Adipose tissue (tissue), 3 donors: ENCODE results near the gene ARL5C. TPM values are rescaled to one million over a fixed set of nuclear protein-coding genes. Genes with fewer than 3 reads are reported as not detected.

Experiments
- H3K27ac ChIP-seq: one replicate; pipeline ENCODE4 v1.5.1; 2013; ENCODE audit warnings: low read depth, low read length
- WGBS, 3 donors: extraction: QIAGEN DNeasy Blood & Tissue Kit; methylation state at CpG; one replicate each; pipeline ENCODE4 v1.1.7; 2013; 5-methylcytosine and 5-hydroxymethylcytosine counted together
- polyA plus RNA-seq, 3 donors: library from polyadenylated mRNA; stranded (reverse); fragments of 200-250 nt; gene quantifications; one replicate each; pipeline ENCODE4 v1.2.3, GENCODE V29; 2013
- donor health status: healthy with polysubstance abuse.
- donor health status: Bipolar disorder and iron deficiency.
- donor health status: healthy.

Gene ARL5C
- polyA plus RNA-seq, 3 donors: 0.07 TPM; not detected in 2

DNA sequence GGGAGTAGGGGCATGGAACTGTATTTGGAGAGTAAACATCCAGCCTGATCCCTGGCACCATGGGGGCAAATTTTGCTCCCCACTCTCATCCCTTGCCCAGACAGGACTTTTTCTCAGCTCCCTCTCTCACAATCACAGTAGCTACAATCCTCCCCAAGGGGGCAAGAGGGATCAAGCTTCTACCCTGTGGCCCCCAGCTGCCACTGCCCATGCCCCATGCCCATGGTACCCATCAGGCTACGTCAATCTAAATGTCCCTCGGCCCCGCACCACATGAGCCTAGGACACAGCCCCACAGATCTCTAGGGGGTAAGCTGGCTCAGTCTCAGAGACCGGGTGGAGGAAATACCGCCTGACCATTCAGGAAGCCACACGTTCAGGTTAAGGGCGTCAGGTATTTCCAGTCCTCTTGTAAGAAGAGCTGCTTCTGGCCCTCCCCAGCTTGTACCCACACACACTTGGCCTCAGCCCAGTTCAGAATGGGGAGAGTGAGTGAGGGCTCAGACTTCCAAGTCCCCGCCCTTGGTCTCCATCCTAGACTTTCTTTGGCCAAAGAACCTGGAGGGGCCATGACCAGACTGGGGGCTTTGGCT lies 29.7 kb upstream of the ARL5C start:
- WGBS, 3 donors: 42 to 70% (median 48%) methylated on average over 8 of the region's 8 CpGs
- H3K27ac ChIP-seq: no peak overlapping the region

DNA sequence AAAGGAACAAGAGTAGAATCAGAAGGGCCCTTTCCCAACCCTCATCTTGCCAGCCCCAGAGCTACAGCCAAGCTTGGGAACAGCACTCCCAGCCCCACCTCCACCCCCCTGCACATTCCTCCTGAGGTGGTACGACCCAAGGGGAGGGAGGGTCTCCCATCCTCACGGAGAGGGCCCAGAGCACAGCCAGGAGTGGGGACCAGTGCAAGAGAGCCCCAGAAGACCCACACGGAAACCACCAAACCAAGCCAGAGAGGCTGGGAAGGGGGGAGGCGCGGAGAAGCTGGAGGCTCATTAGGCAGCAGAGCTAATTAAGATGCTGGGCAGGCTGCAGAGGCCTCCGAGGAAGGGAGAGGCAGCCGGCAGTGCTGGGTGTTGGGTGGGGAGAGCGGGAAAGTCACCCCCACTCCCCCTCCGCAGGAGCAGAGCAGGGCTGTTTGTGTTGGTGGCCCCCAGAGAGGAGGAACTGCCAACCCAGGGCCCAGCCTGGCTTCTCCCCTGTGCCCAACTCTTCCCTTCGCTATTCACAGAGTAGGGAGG lies 29.1 kb upstream of the ARL5C start:
- WGBS, 3 donors: 70 to 81% (median 72%) methylated on average over 10 of the region's 10 CpGs
- no peak overlapping the region for H3K27ac ChIP-seq

DNA sequence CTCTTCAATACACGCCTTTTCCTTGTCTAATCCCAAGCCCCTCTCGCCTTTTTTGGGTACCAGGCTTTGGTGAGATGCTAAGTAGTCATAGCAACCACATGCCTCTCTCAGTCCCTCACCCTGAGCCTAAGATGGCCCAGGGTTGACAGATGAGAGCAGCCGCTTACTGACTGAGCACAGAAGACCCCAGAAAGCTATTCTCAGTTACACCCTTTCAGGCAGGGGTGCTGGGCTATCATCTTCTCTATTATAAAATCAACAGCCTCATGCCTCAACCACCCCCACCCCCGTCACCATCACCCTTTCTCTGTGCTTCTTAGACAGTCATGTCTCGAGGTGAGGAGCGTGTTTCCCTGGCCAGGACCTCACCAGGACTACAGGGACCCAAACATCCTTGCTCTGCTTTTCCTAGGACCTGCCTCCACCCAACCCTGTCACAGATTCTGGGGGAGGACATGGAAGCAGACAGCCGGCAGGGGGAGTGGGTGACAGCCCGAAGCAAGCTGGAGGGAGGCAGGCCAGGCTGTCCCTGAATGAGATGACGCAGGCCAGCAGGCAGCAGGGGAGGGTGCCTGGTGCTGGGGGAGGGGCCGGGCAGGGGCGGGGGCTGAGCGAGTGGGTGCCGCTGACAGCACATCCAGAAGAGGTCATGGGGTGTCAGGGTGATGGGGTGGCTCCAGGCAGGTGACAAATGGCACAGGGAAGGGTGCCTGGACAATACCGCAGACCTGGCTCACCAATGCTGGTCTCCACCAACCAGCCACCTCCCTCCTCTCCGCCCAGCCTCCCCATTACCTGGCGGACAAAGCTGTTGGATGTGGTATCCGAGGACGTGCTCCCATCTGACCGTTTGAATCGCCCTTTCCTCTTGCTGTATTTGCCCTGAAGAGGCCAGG lies 28.4 kb upstream of the ARL5C start:
- no peak overlapping the region for H3K27ac ChIP-seq
- 69 to 74% (median 73%) methylated on average over 20 of the region's 20 CpGs for WGBS, 3 donors

DNA sequence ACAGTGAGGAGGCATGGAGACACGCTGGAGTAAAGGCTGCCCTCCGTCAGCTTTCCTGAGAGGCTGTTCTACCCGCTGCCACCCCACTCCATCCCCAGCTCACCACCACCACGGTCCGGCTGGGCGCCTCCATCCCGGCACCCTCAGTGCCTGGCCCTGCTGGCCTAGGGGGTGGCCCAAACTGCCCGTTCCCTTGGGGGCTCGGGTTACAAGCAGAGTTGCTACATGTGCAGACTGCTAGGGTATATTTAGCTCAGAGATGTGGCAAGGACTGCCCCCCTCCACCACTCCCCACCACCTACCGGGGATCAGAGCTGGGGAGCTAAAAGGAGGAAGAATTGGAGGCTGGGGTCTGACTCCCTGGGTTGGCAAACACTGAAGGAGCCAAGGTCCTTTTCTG lies 27.4 kb upstream of the ARL5C start:
- no peak overlapping the region for H3K27ac ChIP-seq
- WGBS, 3 donors: 68 to 85% (median 84%) methylated on average over 10 of the region's 10 CpGs

DNA sequence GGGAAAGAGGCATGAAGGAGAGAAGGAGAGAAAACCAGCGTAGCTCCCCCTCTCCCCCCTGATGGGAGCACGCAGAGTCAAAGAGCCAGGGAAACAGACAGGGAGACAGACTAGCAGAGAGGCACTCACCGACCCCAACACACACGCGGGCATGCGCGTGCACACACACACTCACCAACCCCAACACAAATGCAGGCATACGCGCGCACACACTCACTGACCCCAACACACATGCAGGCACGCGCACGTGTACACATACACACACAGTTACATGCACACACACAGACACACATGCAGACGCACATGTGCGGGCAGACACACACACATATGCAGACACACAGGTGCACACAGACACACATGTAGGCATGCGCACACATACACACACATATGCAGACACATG lies 26.9 kb upstream of the ARL5C start:
- no peak overlapping the region for H3K27ac ChIP-seq
- WGBS, 3 donors: 94 to 97% (median 97%) methylated on average over 15 to 16 of the region's 16 CpGs

DNA sequence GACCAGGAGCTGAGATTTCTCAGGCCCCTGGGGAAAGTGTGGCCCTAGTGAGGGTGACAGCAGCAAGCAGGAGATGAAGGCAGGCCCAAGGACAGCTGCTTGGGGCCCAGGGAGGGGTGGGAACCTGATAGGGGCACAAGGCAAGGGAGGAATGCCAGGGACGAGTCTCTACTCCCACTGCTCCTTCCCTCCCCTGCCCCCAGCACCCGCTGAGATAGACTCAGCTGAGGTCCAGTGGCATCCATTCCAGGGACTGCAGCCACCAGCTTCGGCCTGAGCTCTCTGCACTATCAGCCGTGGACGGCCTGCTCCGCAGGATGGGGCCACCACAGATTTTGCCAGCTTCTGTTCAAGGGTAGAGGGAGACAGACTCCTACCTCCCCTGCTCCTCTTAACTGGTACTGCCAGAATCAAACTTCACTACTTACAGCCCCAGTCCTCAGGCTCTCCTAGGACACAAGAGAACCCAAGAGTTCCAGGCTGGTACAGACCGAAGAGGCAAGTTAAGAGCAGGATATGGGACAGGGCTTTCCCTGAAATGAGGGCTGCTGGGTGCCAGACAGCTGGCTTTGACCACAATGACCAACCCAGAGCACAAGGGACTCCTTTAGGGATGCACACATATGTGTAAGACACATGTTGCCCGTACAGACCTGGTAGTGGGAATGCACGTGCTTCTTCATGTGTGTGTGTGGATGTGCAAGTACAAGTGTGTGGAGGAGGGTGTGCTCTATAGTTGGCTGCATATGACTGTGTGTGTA lies 26.0 kb upstream of the ARL5C start:
- WGBS, 3 donors: 91 to 94% (median 92%) methylated on average over 8 to 9 of the region's 9 CpGs
- no peak overlapping the region for H3K27ac ChIP-seq

DNA sequence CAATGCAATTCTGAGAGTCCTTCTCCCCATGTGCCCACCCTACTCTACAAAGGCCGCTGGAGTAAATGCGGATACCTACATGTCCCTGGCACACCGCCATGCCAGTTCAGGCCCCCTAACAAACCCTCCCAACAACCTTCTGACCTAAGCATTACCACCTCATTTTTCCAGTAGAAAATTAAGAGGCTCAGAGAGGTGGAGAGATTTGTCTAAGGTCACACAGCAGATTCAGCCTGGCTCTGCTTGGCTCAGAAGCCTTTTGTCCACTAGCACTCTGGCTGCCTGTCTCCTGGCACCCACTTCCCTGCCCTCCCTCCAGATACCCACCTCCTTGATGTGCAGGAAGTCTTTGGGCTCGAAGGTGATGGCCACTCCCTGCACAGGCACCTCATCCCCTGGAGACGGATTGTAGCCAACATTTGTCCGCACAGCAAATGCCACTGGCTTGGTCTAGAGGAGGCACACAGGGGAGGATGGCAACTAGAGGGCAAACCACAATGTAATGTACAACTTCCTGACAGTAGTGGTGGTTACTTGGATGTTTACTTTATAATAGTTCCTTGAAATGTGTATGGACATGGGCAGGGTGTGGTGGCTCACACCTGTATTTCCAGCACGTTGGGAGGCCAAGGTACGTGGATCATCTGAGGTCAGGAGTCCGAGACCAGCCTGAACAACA lies 21.3 kb upstream of the ARL5C start:
- H3K27ac ChIP-seq: no peak overlapping the region
- WGBS, 3 donors: 84 to 92% (median 90%) methylated on average over 9 of the region's 9 CpGs

DNA sequence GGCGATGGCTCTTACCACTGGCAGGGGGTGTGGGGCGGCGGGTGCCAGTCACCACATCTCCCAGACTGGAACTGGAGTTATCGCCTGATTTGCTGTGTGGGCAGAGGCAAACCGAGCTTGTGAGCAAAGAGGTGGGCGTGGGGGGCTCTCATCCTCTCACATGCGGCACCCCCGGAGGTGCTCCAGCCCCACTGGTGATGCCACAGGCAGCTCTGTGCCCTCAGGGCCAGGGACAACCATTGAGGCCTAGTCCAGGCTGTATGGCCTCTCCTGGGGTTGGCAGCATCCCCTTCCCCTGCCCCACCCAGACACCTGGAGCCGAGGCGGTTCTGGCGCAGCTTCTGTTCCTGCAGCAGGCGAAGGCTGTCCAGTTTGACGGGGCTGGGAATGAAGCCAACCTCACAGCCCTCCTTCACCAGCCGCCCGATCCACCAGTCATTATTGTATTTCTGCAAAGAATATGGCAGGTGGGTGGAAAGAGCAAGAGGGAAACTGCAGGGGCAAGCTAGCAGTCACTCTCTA lies 20.6 kb upstream of the ARL5C start:
- WGBS, 3 donors: 79 to 87% (median 86%) methylated on average over 15 of the region's 15 CpGs
- no peak overlapping the region for H3K27ac ChIP-seq

DNA sequence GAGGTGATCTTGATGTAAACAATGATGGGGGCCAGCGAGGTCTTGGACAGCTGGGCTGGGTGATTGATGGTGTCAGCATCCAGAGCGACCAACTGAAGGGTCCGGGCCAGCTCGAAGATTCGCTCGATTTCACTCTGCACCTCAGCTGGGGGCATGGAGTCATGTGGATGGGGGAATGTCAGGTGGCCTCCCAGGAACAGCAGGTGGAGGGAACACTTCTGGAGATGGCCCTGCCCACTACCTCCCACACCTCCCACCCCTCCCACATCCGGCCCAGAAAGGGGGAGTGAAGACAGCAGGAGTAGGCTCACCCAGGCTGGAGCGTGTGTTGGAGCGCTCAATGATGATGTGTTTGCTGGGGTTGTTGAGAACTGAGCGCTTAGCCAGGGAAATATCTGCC lies 17.8 kb upstream of the ARL5C start:
- whole genome bisulfite sequencing, 3 donors: 88 to 92% (median 89%) methylated on average over 10 of the region's 10 CpGs
- no peak overlapping the region for H3K27ac ChIP-seq

DNA sequence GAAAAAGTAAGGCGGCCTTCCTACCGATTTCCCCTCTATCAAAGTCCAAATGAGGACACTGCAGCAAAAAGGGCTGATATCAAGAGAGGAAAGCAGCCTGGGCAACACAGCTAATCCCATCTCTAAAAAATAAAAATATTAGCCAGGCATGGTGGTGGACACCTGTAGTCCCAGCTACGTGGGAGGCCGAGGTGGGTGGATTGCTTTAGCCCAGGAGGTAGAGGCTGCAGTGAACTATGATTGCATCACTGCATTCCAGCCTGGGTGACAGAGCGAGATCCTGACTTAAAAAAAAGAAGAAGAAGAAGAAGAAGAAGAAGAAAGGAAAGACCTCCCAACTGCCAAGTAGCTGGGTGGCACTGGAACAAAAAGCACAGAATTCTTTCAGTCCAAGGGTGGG lies 17.1 kb upstream of the ARL5C start:
- H3K27ac ChIP-seq: no peak overlapping the region
- 79 to 93% (median 88%) methylated on average over 5 of the region's 5 CpGs for WGBS, 3 donors

DNA sequence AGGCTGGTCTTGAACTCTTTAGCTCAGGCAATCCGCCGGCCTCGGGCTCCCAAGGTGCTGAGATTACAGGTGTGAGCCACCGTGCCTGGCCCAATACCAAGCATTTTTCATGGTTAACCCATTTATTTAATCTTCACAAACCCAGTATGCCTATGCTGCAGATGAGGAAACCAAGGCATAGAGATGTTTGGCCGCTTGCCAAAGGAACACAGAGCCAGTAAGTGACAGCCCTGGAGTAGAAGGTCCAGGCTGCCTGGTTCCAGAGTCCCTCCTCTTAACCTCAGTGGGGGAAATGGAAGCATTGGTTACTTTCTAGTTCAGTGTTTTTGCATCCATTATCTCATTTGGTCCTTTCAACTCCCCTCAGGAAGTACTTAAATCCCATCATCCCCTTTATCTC lies 15.3 kb upstream of the ARL5C start:
- WGBS, 3 donors: 91% methylated on average over 5 of the region's 5 CpGs
- no peak overlapping the region for H3K27ac ChIP-seq

DNA sequence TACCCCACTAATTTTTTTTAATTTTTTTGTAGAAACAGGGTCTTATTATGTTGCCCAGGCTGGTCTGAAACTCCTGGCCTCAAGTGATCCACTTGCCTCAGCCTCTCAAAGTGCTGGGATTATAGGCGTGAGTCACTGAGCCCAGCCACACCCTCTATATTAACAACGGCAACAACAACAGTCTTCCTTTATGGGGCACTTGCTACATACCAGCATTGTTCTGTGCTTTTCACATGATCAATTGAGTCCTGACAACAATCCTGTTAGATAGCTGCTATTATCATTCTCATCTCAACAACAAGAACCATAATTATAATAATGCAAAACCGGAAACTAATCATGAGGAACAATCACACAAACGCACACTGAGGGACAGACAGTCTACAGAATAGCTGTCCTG lies 12.6 kb upstream of the ARL5C start:
- no peak overlapping the region for H3K27ac ChIP-seq
- 74 to 88% (median 81%) methylated on average over 4 of the region's 4 CpGs for WGBS, 3 donors

DNA sequence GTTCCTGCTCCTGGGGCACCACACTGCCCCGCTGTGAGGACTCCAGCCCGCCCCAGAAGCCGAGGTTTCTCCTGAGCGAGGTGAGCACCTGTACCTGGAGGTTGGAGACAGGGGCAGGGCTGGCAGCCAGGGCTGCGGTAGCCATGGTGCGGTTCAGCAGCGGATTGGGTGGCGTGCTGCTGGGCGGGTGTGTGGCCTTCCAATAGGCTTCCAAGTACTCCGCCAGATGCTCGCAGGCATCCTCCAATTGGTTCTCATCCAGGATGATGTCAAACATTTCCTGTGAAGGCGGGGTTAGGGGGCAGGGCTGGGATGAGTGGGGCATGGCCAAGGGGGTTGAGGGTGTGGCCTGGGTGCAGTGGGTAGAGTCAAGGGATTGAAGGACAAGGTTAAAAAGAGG lies 11.3 kb upstream of the ARL5C start:
- WGBS, 3 donors: 91 to 93% (median 92%) methylated on average over 12 of the region's 12 CpGs
- H3K27ac ChIP-seq: no peak overlapping the region

DNA sequence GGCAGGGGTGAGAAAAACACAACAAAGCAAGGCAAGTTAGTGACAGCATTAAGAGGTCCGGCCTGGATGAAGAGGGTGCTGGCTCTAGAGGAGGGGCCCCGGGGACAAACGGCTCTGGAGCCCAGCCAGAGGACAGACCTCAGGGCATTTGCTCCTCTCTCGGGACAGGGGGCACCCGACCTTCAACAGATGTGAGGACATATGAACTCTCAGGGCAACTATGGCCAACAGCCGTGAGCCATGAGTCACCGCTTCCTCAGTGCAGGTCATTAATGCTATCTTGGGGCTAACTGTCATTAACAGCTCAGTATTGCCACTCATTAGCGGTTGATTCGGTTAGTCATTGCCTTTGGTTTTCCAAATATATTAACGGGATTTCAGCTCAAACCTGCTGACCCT lies 9.7 kb upstream of the ARL5C start:
- WGBS, 3 donors: 58 to 76% (median 64%) methylated on average over 10 of the region's 10 CpGs

DNA sequence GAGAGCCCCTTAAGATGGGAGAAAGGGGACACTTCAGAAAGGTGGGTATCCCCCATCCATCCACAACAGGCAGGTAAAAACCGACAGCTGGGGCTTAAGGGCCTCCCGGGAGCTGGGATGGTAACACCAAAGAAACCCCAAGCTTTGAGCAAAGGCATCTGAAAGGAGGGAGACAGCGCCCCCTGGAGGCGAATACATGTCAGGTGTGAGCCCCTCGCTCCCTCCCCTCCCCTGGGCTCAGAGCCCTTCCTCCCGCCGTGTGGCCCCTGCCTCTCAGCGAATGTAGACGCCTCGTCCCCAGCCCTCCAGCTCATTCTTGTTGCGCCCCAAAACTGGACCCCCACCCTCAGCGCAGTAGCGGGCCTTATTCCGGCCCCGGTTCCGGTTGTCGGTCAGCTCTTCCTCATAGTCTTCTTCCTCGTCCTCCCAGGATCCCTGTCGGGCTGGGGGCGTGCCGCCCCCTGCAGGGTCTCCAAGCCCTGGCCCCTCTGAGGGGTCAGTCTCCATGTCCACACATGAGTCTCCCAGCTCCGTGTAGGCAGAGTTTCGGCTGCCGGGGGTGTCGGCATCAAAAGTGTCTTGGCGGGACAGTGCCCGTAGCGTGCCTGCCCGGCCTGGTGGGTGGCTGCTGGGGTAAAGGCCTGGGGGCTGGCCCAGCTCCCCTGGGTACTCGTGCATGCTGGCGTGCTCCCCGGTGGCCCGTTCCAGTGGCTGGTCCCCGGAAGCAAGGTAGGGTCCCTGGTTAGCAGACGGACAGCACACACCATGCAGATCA lies 9.1 kb upstream of the ARL5C start:
- 56 to 57% (median 57%) methylated on average over 35 of the region's 35 CpGs for WGBS, 3 donors

More for the DNA sequence above, 9.7 kb upstream of the ARL5C start:
- H3K27ac ChIP-seq: no peak overlapping the region

DNA sequence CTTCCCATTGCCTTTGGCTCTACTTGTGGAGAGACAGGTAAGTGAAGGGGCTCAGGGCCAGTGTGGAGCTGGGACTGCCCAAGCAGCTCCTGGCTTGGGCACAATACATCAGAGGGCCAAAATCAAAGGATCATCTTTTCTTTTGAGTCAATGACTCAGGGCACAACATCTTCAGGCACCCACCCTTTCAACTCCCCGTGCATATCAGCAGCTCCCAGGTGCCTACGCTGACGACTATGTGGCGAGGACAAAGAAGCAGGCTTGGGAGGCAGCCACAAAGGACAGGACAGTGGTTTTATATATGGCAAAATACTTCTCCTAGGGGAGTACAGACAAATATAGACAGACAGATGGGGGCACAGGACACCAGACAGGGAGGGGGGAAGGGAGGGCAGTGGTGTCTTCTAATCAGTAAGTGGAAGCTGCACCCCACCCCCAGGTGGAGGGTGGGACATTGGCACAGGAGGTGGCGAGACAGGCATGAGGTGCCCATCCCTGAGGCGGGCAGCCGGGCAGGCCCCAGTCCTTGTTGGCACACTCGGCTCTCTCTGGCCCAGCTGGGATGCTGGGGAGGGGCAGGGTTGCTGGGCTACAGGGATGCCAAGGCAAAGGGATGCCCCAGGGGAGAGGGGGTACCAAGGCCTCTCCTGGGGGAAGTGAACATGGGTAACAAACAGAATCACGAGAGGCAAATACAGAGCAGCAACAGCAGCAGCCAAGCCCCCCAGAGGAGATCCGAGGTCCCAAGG lies 7.7 kb upstream of the ARL5C start:
- WGBS, 3 donors: 57 to 66% (median 58%) methylated on average over 10 of the region's 10 CpGs
- H3K27ac ChIP-seq: no peak overlapping the region

More for the DNA sequence above, 9.1 kb upstream of the ARL5C start:
- no peak overlapping the region for H3K27ac ChIP-seq

DNA sequence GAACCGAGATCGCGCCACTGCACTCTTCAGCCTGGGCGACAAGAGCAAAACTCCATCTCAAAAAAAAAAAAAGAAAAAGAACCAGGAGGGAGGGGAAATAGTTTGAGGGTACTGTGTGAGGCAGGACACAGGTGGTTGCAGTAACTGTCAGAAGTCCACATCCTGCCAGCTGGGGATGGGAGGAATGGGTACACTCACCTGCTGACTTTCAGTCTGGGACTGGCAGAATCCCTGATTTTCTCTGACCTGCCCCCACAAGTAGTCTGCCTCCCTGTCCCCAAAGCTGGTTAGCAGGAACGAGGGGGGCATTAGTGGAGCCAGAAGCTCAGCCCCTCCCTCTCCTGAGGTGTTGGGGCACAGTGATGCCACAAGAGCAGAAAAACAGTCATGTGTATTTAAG lies 7.1 kb upstream of the ARL5C start:
- WGBS, 3 donors: 55 to 76% (median 58%) methylated on average over 5 of the region's 5 CpGs

More for the DNA sequence above, 7.1 kb upstream of the ARL5C start:
- no peak overlapping the region for H3K27ac ChIP-seq
